Neutrophil (primary cell): ENCODE data around the gene TAX1BP1.

Source experiments
- H3K27ac ChIP-seq: fragments of 200-600 bp; sonication (generic); 2 replicates; pipeline ENCODE4 v1.5.1; 2016; ENCODE audit warnings: mild to moderate bottlenecking, moderate library complexity
- H3K27me3 ChIP-seq: fragments of 200-600 bp; sonication (generic); 2 replicates; pipeline ENCODE4 v1.6.0; 2016; ENCODE audit warnings: mild to moderate bottlenecking
- H3K36me3 ChIP-seq: fragments of 200-600 bp; sonication (generic); 2 replicates; pipeline ENCODE4 v1.5.1; 2017
- H3K4me1 ChIP-seq, 2 experiments: fragments of 200-600 bp in 1 of 2; sonication (generic) in 1 of 2; 1 replicate in 1 of 2; 2 replicates in 1 of 2; pipeline versions ENCODE4 v1.5.1 to v1.6.1; 2013 to 2016; ENCODE audit warnings: low read depth in 1 of 2, low read length in 1 of 2, mild to moderate bottlenecking in 1 of 2, moderate library complexity in 1 of 2; ENCODE audit not compliant: control insufficient read depth in 1 of 2, insufficient read depth in 1 of 2
- H3K4me3 ChIP-seq, 2 experiments: fragments of 200-600 bp in 1 of 2; sonication (generic) in 1 of 2; 1 replicate in 1 of 2; 2 replicates in 1 of 2; pipeline ENCODE4 v1.5.1; 2013 to 2016; ENCODE audit warnings: low read depth in 1 of 2, low read length in 1 of 2, mild to moderate bottlenecking in 1 of 2, moderate library complexity in 1 of 2
- H3K9me3 ChIP-seq: fragments of 200-600 bp; sonication (generic); 2 replicates; pipeline ENCODE4 v1.5.1; 2016
- CTCF ChIP-seq: fragments of 200-600 bp; sonication (generic); IDR thresholded peaks from 2 replicates; pipeline ENCODE4 v1.5.1; 2016; ENCODE audit warnings: antibody characterized with exemption

Gene TAX1BP1

GRCh38 chr7:27834179-27834921 lies 94.4 kb downstream of the TAX1BP1 start:
- no peak overlapping the region for H3K27ac ChIP-seq
- H3K27me3 ChIP-seq: no peaks in the 10 kb centered on the region
- no peak overlapping the region for H3K4me3 ChIP-seq
- no peak for TF ChIP-seq CTCF
- peaks cover 84% of the 10 kb centered on the region for H3K36me3 ChIP-seq
- H3K9me3 ChIP-seq: no peaks in the 10 kb centered on the region
- no peaks in the 10 kb centered on the region for H3K4me1 ChIP-seq

- no peaks in the 10 kb centered on the region for H3K9me3 ChIP-seq
- no peak for TF ChIP-seq CTCF
- no peak overlapping the region for H3K4me3 ChIP-seq
- H3K27me3 ChIP-seq: no peaks in the 10 kb centered on the region
- peaks cover 84% of the 10 kb centered on the region for H3K36me3 ChIP-seq
- no peak overlapping the region for H3K27ac ChIP-seq
- no peaks in the 10 kb centered on the region for H3K4me1 ChIP-seq
These were observed 95.4 kb downstream of the TAX1BP1 start for GRCh38 chr7:27835376-27835775.

- no peaks in the 10 kb centered on the region for H3K4me1 ChIP-seq
- TF ChIP-seq CTCF: no peak
- H3K36me3 ChIP-seq: peaks cover 79% of the 10 kb centered on the region
These were observed 96.6 kb downstream of the TAX1BP1 start for GRCh38 chr7:27836536-27836935.

GRCh38 chr7:27839099-27839498 lies 99.1 kb downstream of the TAX1BP1 start:
- no peak for TF ChIP-seq CTCF
- no peaks in the 10 kb centered on the region for H3K27me3 ChIP-seq
- no peak overlapping the region for H3K27ac ChIP-seq
- H3K4me1 ChIP-seq: no peaks in the 10 kb centered on the region
- H3K36me3 ChIP-seq: peaks cover 54% of the 10 kb centered on the region
- no peak overlapping the region for H3K4me3 ChIP-seq
- no peaks in the 10 kb centered on the region for H3K9me3 ChIP-seq

More at GRCh38 chr7:27836536-27836935, 96.6 kb downstream of the TAX1BP1 start:
- no peaks in the 10 kb centered on the region for H3K9me3 ChIP-seq
- H3K4me3 ChIP-seq: no peak overlapping the region
- no peaks in the 10 kb centered on the region for H3K27me3 ChIP-seq
- H3K27ac ChIP-seq: no peak overlapping the region

GRCh38 chr7:27840313-27840712 lies 100.4 kb downstream of the TAX1BP1 start:
- Histone ChIP-seq H3K9me3 (no peaks in the 10 kb centered on the region), H3K27ac (no peak overlapping the region), H3K27me3 (no peaks in the 10 kb centered on the region), H3K4me3 (no peak overlapping the region), H3K4me1 (no peaks in the 10 kb centered on the region), H3K36me3 (peaks cover 46% of the 10 kb centered on the region)
- no peak for TF ChIP-seq CTCF
